IPS DF 4.7 (cell line): Measurements from ENCODE around the gene HDAC9.

Experiments
- DNase-seq: peaks from one replicate; pipeline ENCODE4 v3.0.0-alpha.2; 2013; ENCODE audit warnings: low spot score; ENCODE audit errors: extremely low read depth

The HDAC9 gene

GRCh38 chr7:18655506-18655905 lies 160.0 kb downstream of the HDAC9 start:
- DNase-seq = no peak

GRCh38 chr7:18655912-18656311 lies 160.4 kb downstream of the HDAC9 start:
- no peak for DNase-seq

- no peak for DNase-seq
Observed at GRCh38 chr7:18656362-18656761, 160.8 kb downstream of the HDAC9 start.

GRCh38 chr7:18659746-18660145 lies 164.2 kb downstream of the HDAC9 start:
- DNase-seq = no peak

- no peak for DNase-seq
Observed at GRCh38 chr7:18663321-18663720, 167.8 kb downstream of the HDAC9 start.

- peak; percentile 89 for DNase-seq
Observed at GRCh38 chr7:18666107-18666728, 170.7 kb downstream of the HDAC9 start.

- DNase-seq = peak; percentile 14
Observed at GRCh38 chr7:18667466-18667865, 171.9 kb downstream of the HDAC9 start.

GRCh38 chr7:18671176-18671575 lies 175.6 kb downstream of the HDAC9 start:
- no peak for DNase-seq

- DNase-seq = no peak
Observed at GRCh38 chr7:18675579-18675978, 180.0 kb downstream of the HDAC9 start.

- no peak for DNase-seq
Observed at GRCh38 chr7:18679261-18679660, 183.7 kb downstream of the HDAC9 start.

GRCh38 chr7:18680576-18680975 lies 185.0 kb downstream of the HDAC9 start:
- DNase-seq = no peak

GRCh38 chr7:18684916-18685315 lies 189.4 kb downstream of the HDAC9 start:
- no peak for DNase-seq

- DNase-seq = no peak
Observed at GRCh38 chr7:18685971-18686370, 190.4 kb downstream of the HDAC9 start.

GRCh38 chr7:18689551-18689950 lies 194.0 kb downstream of the HDAC9 start:
- DNase-seq = no peak

GRCh38 chr7:18693406-18693805 lies 197.9 kb downstream of the HDAC9 start:
- DNase-seq = no peak

GRCh38 chr7:18693816-18694215 lies 198.3 kb downstream of the HDAC9 start:
- no peak for DNase-seq

- DNase-seq = no peak
Observed at GRCh38 chr7:18694484-18694883, 198.9 kb downstream of the HDAC9 start.

GRCh38 chr7:18694911-18695310 lies 199.4 kb downstream of the HDAC9 start:
- DNase-seq = no peak

- no peak for DNase-seq
Observed at GRCh38 chr7:18698258-18698734, 202.7 kb downstream of the HDAC9 start.

GRCh38 chr7:18700147-18700546 lies 204.6 kb downstream of the HDAC9 start:
- no peak for DNase-seq

- DNase-seq = no peak
Observed at GRCh38 chr7:18702071-18702829, 206.7 kb downstream of the HDAC9 start.

GRCh38 chr7:18703685-18704084 lies 208.1 kb downstream of the HDAC9 start:
- DNase-seq = no peak

GRCh38 chr7:18706670-18707069 lies 211.1 kb downstream of the HDAC9 start:
- no peak for DNase-seq
